HG03066 (cell line): ENCODE results near the gene NIN.

ENCODE experiments used
- ATAC-seq: cut with Tn5 transposase; IDR thresholded peaks from one replicate; pipeline ENCODE4 v1.9.1; 2021; ENCODE audit warnings: low read depth; ENCODE audit not compliant: unreplicated experiment

Gene NIN

GRCh38 chr14:50839048-50839447, 8.1 kb upstream of the NIN start:
- ATAC-seq = no peak

- no peak for ATAC-seq
Observed at GRCh38 chr14:50837850-50838470, 7.0 kb upstream of the NIN start.

GRCh38 chr14:50837271-50837670, 6.3 kb upstream of the NIN start:
- no peak for ATAC-seq

GRCh38 chr14:50836515-50836914, 5.6 kb upstream of the NIN start:
- no peak for ATAC-seq

GRCh38 chr14:50835280-50835679, 4.3 kb upstream of the NIN start:
- no peak for ATAC-seq

DNA sequence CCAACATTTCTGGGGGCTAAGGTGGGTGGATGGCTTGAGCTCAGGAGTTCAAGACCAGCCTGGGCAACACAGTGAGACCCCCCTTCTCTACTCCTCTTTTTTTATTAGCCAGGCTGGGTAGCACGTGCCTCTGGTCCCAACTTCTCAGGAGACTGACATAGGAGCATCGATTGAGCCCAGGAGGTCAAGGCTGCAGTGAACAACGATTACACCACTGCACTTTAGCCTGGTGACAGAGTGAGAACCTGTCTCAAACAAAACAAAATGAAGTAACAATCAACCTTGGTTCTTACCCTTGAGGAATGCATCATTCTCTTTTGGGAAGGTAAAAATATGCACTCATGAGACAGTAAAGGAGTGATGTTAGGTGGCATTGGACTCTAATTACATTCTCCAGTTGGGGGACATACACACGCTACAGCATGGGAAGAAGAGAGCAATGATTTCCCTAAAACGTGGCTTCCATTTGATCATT, 3.9 kb upstream of the NIN start:
- ATAC-seq = no peak

- ATAC-seq = no peak
Observed at GRCh38 chr14:50832935-50833630, 2.1 kb upstream of the NIN start.

- ATAC-seq = no peak
Observed at GRCh38 chr14:50831726-50832168, 785 bp upstream of the NIN start.

DNA sequence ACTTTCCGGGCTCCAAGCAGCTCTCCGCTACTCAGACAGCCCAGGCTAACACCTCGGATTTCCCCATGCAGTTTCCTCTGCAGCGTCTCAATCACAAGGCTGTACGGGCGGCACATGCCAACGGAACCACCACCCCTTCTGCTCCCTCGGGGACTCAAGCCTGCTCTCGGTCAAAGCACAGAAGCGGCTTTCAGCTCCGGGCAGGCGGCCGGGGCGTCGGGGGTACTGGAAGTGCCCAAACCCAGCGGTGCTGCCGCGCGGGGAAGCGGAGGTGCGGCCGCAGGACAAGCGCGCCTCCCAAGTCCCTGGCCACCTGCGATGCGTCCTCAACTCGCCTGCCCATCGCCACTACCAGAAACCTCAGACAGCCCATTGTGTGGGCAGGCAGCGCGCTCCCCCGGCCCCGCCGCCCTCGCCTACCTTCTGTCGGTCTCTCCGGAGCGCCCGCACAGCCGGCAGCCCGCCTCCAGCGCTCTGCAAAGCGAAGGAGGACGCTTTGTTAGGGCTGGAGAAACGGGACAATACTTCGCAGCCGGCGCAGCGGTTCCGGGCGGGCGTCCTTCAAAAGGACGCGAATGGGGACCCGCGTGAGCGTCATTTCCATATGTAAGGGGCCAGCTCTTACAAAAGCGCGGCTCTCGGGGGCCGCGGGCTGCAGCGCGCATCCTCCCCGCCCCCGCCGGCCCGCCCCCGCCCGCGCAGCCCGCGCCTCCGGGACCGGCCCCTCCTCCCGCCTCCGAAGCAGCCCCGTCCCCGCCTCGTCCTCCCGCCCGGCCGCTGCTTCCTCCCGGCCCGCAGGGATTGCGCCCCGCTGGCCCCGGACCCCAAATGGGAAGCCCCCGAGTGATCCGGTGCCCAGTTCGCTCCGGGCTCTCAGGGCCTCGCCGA, 674 bp downstream of the NIN start:
- ATAC-seq = peak; percentile 43

GRCh38 chr14:50829489-50830043, 1.4 kb downstream of the NIN start:
- ATAC-seq = no peak

DNA sequence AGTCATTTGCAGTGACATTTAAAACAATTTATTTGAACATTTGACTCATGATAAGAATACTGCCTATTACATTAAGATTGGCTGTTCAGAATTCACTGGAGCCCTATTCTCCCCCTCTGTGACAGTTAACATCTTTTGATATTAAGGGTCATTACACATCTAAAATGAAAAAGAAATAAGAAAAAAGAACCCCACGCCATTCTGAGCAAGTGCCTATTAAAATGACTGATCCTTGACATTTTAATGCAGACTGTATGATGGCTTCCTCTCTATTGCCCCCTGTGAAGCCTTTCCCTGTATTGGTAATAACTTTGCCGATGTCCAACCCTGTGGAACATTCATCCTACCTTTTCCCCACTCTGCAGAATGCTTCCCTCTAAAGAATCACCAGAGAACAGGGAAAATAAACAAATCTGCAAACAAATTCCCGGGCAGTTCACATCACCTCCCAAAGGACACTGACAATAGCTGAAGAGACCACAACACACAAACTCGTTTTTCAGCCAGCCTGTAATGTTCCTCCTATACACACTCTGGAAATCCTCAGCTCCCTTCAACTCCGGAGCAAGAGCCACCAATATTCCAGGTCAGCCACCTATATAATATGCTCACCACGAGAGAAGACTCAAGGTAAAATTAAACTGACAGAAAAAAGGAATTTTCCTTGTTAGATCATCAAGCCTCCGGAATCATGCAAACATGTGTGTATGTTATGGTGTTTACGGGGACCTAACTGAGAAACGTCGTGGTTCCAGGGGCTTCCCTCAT, 2.1 kb downstream of the NIN start:
- ATAC-seq = no peak

DNA sequence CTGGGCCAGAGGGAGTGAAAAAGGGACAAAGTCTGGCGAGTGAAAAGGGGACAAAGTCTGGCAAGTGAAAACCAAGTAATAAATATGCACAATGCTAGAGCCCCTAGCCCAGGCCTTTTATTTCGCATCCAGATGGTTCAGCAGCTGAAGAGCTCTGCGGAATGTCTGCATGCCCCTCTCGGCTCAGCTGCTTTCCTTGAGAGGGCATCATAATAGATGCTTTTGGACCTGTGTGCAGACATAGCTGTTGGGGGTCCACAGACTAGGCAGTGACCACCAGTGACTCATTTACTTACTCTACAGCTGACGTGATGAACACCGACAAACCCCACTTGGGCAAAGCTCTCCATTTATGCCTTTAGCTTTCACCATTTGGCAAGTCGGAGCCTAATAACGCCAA, 4.3 kb downstream of the NIN start:
- ATAC-seq = no peak

GRCh38 chr14:50825307-50825706, 5.7 kb downstream of the NIN start:
- ATAC-seq = no peak

- peak; percentile 67 for ATAC-seq
Observed at GRCh38 chr14:50823762-50824636, 7.0 kb downstream of the NIN start.

GRCh38 chr14:50823051-50823761, 7.8 kb downstream of the NIN start:
- peak; percentile 18 for ATAC-seq

GRCh38 chr14:50822501-50823042, 8.4 kb downstream of the NIN start:
- ATAC-seq = no peak

- ATAC-seq = no peak
Observed at GRCh38 chr14:50821510-50822464, 9.2 kb downstream of the NIN start.
